Measurements from ENCODE around the gene CYP11A1. TPM values are rescaled to one million over a fixed set of nuclear protein-coding genes. Genes with fewer than 3 reads are reported as not detected.

Gene CYP11A1
- total RNA-seq, 1 experiment from 2014 or later, result 5.2 TPM

GRCh38 chr15:74293021-74293810, 74.2 kb downstream of the CYP11A1 start:
- Histone ChIP-seq H3K4me3 (ENCODE audit: insufficient read depth, low read depth, low read length) (no peak overlapping the region), H3K36me3 (replicated peaks; ENCODE audit: control insufficient read depth, insufficient read depth, low read length) (no peaks in the 10 kb centered on the region), H3K27me3 (ENCODE audit: control insufficient read depth, insufficient read depth, low read length) (peaks cover 26% of the 10 kb centered on the region)
- DNase-seq, result no peak

DNA sequence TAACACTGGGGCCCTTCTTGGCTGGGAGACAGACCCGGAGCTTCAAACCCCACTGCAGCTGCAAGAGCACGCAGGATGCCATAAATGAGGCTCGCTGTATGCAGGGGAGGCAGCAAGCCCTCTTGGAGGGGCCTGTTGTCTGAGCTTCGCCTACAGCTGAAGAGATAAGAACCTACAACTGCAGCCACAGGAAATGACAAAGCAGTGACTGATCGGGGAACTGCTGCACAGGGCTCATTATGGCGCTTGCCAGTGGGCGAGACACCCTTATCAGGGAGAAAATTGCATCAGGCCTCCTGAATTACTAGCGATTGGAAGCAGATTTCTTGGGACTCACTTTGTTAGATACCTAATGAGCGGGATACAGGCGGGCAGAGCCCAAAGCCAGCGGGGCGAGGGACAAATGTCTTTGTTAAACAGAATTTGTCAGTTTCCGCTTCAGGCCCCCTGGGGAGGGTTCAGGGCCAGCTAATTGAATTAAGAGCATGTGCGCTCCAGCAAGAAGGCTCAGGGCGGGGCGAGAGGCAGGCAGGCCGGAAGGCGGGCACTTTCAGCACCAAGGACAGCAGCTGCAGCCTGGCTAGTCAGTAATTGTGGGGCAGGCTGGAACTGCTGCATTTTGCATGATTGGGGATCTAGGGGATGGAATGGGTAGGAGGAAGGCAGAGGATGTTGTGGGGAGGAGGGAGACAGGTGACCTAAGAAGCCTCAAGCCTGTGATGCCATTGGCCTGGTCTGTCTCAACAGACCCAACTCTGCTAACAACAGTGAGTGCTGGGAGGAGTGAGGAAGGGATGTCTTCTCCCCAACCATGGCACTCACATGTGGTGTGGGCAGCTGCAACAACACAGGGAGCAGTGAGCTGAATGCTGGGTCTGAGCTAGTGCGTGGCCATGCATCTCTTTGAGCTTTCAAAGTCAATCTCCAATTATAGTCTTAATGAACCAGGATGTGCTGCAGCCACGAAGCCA, 76.1 kb downstream of the CYP11A1 start:
- peak; percentile 95 for DNase-seq
- Histone ChIP-seq H3K4me3 (ENCODE audit: insufficient read depth, low read depth, low read length) (no peak overlapping the region), H3K36me3 (replicated peaks; ENCODE audit: control insufficient read depth, insufficient read depth, low read length) (no peaks in the 10 kb centered on the region), H3K27me3 (ENCODE audit: control insufficient read depth, insufficient read depth, low read length) (peaks cover 26% of the 10 kb centered on the region)

- H3K27me3 ChIP-seq (ENCODE audit: control insufficient read depth, insufficient read depth, low read length), result peaks cover 26% of the 10 kb centered on the region
These were observed 76.8 kb downstream of the CYP11A1 start for GRCh38 chr15:74290645-74291044.

GRCh38 chr15:74289671-74290070, 77.8 kb downstream of the CYP11A1 start:
- H3K36me3 ChIP-seq (replicated peaks; ENCODE audit: control insufficient read depth, insufficient read depth, low read length), result no peaks in the 10 kb centered on the region
- no peak overlapping the region for H3K4me3 ChIP-seq (ENCODE audit: insufficient read depth, low read depth, low read length)
- DNase-seq, result no peak
- peaks cover 26% of the 10 kb centered on the region for H3K27me3 ChIP-seq (ENCODE audit: control insufficient read depth, insufficient read depth, low read length)

More at GRCh38 chr15:74290645-74291044, 76.8 kb downstream of the CYP11A1 start:
- DNase-seq, result no peak
- no peaks in the 10 kb centered on the region for H3K36me3 ChIP-seq (replicated peaks; ENCODE audit: control insufficient read depth, insufficient read depth, low read length)
- no peak overlapping the region for H3K4me3 ChIP-seq (ENCODE audit: insufficient read depth, low read depth, low read length)

Other genes with a start within 250 kb of the CYP11A1 start
- 5.7 and 6.3 TPM in 2 replicates for gene ISLR2, start 237.1 kb downstream of the CYP11A1 start, total RNA-seq (2014; rRNA removed; shearing (Covaris generic))
- 15.1 and 20.5 TPM in 2 replicates for gene ISLR, start 193.9 kb downstream of the CYP11A1 start, total RNA-seq (2014; rRNA removed; shearing (Covaris generic))
- gene STRA6, start 164.9 kb downstream of the CYP11A1 start, total RNA-seq (2014; rRNA removed; shearing (Covaris generic)), result 10.3 and 10.8 TPM in 2 replicates
- gene CCDC33, start 131.3 kb downstream of the CYP11A1 start, total RNA-seq (2014; rRNA removed; shearing (Covaris generic)), result 4.8 and 5.0 TPM in 2 replicates
- gene SEMA7A, start 66.3 kb upstream of the CYP11A1 start, total RNA-seq (2014; rRNA removed; shearing (Covaris generic)), result 26.8 and 36.0 TPM in 2 replicates
- 83.0 and 105 TPM in 2 replicates for gene UBL7, start 93.5 kb upstream of the CYP11A1 start, total RNA-seq (2014; rRNA removed; shearing (Covaris generic))
- gene ARID3B, start 173.6 kb upstream of the CYP11A1 start, total RNA-seq (2014; rRNA removed; shearing (Covaris generic)), result 65.9 and 68.0 TPM in 2 replicates
- 50.6 and 66.3 TPM in 2 replicates for gene CLK3, start 248.2 kb upstream of the CYP11A1 start, total RNA-seq (2014; rRNA removed; shearing (Covaris generic))